Activated T-helper 2 cell treated with anti-CD3 and anti-CD28 coated beads, Interferon-gamma antibody, Interleukin-2, Interleukin-4, amounts not matched to agents 10 μg/mL and 5 μg/mL and 100 μg/mL, durations not matched to agents 14 hours and 24 hours and 36 hours (primary cell): ENCODE data around the gene PMAIP1. TPM values are rescaled to one million over a fixed set of nuclear protein-coding genes. Genes with fewer than 3 reads are reported as not detected.

Source experiments
- DNase-seq: peaks from one replicate; pipeline ENCODE4 v3.0.0; 2021; ENCODE audit warnings: low spot score
- H3K27ac Mint-ChIP-seq: one replicate; pipeline ENCODE4 v1.8.0; 2021; ENCODE audit warnings: mixed read lengths
- H3K27me3 Mint-ChIP-seq: one replicate; pipeline ENCODE4 v1.8.0; 2021; ENCODE audit warnings: low read depth, mixed read lengths
- H3K36me3 Mint-ChIP-seq: one replicate; pipeline ENCODE4 v1.8.0; 2021; ENCODE audit warnings: low read depth, mixed read lengths
- H3K4me1 Mint-ChIP-seq: one replicate; pipeline ENCODE4 v1.8.0; 2021; ENCODE audit warnings: low read depth, mixed read lengths
- H3K4me3 Mint-ChIP-seq: one replicate; pipeline ENCODE4 v1.8.0; 2021; ENCODE audit warnings: low read depth, mild to moderate bottlenecking, moderate library complexity, mixed read lengths
- H3K9me3 Mint-ChIP-seq: one replicate; pipeline ENCODE4 v1.8.0; 2021; ENCODE audit warnings: mixed read lengths
- intact Hi-C: fragments of 100-400 bp; cut with micrococcal nuclease; formaldehyde crosslinking; loops from one replicate; pipeline ENCODE4 v1.15.1; 2023
- total RNA-seq: library from RNA; stranded (reverse); gene quantifications from 2 replicates; pipeline ENCODE4 v1.2.3, GENCODE V29; 2022

PMAIP1 gene
- total RNA-seq, 1 donor from 2014 or later = 41.8 TPM

DNA sequence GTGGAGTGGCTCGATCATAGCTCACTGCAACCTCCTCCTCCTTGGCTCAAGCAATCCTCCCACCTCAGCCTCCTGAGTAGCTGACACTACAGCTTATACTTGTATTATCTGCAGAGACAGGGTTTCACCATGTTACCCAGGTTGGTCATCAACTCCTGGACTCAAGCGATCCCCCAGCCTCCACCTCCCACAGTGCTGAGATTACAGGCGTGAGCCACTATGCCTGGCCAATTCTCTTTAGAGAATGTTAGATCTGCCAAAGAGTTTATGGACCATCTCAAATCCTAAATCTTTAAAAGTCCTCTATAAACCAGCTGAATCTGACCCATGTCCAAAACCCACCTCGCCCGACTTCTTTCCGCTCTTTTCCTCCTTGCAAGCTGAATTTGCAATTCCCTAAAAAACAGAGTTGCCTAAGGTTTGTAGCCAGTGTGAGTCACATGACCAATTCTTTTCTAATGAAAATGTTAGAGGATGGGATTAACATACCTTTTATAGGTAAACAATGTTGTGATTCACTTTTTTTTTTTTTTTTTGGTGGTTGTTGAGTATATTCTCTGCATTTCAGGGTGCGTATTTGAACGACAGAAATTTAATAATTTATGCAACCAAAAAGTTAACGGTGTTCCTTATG is 2.4 kb upstream of the PMAIP1 start:
- Mint-ChIP-seq H3K4me1 (peaks cover 27% of the 10 kb centered on the region), H3K36me3 (peaks cover 26% of the 10 kb centered on the region), H3K9me3 (no peaks in the 10 kb centered on the region), H3K4me3 (no peak overlapping the region), H3K27ac (no peak overlapping the region), H3K27me3 (no peaks in the 10 kb centered on the region)
- intact Hi-C loops = no loop called here
- DNase-seq = no peak

- intact Hi-C loops = no loop called here
- no peak for DNase-seq
- H3K27ac Mint-ChIP-seq = no peak overlapping the region
- peak overlapping the region; percentile 96 for H3K4me3 Mint-ChIP-seq
- no peaks in the 10 kb centered on the region for H3K27me3 Mint-ChIP-seq
- H3K9me3 Mint-ChIP-seq = no peaks in the 10 kb centered on the region
- peaks cover 34% of the 10 kb centered on the region for H3K4me1 Mint-ChIP-seq
- peaks cover 33% of the 10 kb centered on the region for H3K36me3 Mint-ChIP-seq
Observed at GRCh38 chr18:59898093-59898492, 1.7 kb upstream of the PMAIP1 start.

DNA sequence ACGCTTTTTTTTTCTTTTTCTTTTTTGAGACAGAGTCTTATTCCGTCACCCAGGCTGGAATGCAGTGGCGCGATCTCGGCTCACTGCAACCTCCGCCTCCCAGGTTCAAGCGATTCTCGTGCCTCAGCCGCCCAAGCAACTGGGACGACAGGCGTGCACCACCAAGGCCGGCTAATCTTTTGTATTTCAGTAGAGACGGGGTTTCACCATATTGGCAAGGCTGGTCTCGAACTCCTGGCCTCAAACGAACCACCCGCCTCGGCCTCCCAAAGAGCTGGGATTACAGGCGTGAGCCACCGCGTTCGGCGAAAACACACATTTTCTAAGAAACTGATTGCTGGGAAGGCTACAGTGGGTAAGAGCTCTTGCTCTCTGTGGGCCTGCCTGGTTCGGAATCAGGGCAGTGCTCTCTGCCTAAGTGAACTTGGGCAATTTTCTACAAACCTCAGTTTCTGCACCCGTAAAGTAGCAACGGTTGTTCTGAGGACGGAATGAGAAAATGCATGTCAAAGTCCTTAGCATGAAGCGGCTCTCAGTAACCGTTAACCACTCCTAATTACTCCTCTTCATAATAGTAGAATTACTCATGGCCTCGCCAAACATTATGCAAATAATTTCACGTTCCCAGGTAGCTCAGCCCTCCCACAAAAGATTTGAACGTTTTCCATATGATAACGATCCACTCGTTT is 1.0 kb upstream of the PMAIP1 start:
- peaks cover 36% of the 10 kb centered on the region for H3K36me3 Mint-ChIP-seq
- peak overlapping the region; percentile 96 for H3K27ac Mint-ChIP-seq
- peak overlapping the region; percentile 96 for H3K4me3 Mint-ChIP-seq
- DNase-seq = no peak
- H3K4me1 Mint-ChIP-seq = peaks cover 36% of the 10 kb centered on the region
- H3K27me3 Mint-ChIP-seq = no peaks in the 10 kb centered on the region
- H3K9me3 Mint-ChIP-seq = no peaks in the 10 kb centered on the region
- intact Hi-C loops = loop anchor here (1.0 kb wide), 4 partner anchors 12 to 52 kb away; no protein-coding TSS in a partner anchor

DNA sequence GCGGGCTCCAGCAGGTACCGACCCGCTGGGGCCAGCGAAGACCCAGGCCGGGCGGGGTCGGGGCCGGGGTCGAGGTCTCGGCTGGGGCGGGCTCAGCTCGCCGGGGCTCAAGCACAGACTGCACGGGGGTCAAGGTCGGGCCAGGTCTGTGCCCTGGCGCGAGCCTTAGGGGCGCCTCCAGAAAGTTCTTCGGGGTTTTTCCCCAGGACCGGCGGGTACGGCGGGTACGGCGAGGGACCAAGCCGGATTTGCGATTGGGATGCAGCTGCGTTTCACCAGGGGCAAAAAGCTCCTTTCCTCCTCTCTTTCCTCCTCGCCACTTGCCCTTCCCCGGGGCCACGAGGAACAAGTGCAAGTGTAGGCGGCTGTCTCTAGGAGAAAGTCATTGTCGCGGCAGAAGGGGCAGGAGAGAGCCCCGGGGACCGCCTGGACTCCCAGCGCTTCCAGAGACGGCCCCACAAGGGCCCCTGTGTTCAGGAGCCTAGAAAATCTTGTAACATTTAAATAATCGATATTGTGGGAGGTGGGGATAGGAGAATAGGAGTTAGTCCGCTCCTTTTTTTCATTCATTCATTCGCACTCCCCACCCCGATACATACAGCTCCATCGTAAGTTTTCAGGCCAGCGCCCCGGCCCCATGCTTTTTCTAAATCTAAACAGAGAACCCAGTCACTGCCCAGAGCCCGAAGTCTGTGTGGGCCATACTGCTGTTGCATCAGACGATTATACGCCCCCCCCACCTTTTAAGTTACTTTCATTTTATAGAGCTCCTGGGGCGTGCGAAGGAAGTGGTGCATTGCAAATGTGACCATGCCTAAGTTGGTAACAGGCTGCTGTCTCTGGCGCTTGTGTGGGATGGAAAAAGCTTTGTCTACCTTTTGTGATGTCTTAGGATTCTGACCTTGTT is 679 bp downstream of the PMAIP1 start:
- Mint-ChIP-seq H3K4me1 (peaks cover 42% of the 10 kb centered on the region), H3K27me3 (no peaks in the 10 kb centered on the region), H3K36me3 (peaks cover 49% of the 10 kb centered on the region), H3K9me3 (no peaks in the 10 kb centered on the region), H3K4me3 (peak overlapping the region; percentile 95), H3K27ac (peak overlapping the region; percentile 95)
- peak; percentile 74 for DNase-seq
- intact Hi-C loops = loop anchor here (2.0 to 10.0 kb wide), 3 partner anchors 542 to 1296 kb away; partner anchors contain the start of gene LMAN1

GRCh38 chr18:59902131-59902992 is 2.6 kb downstream of the PMAIP1 start:
- Mint-ChIP-seq H3K9me3 (no peaks in the 10 kb centered on the region), H3K36me3 (peaks cover 49% of the 10 kb centered on the region), H3K4me1 (peaks cover 60% of the 10 kb centered on the region), H3K27me3 (no peaks in the 10 kb centered on the region), H3K4me3 (peak overlapping the region; percentile 95), H3K27ac (peak overlapping the region; percentile 95)
- intact Hi-C loops = loop anchor here (2.0 to 10.0 kb wide), 3 partner anchors 66 to 1298 kb away; no protein-coding TSS in a partner anchor
- DNase-seq = no peak

DNA sequence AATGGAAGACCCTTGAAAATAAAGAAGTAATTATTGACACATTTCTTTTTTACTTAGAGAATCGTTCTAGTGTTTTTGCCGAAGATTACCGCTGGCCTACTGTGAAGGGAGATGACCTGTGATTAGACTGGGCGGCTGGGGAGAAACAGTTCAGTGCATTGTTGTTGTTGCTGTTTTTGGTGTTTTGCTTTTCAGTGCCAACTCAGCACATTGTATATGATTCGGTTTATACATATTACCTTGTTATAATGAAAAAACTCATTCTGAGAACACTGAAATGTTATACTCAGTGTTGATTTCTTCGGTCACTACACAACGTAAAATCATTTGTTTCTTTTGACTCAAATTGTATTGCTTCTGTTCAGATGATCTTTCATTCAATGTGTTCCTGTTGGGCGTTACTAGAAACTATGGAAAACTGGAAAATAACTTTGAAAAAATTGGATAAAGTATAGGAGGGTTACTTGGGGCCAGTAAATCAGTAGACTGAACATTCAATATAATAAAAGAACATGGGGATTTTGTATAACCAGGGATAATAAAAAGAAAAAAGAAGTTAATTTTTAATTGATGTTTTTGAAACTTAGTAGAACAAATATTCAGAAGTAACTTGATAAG is 3.3 kb downstream of the PMAIP1 start:
- H3K4me3 Mint-ChIP-seq = peak overlapping the region; percentile 95
- intact Hi-C loops = loop anchor here (2.0 to 10.0 kb wide), 3 partner anchors 66 to 1298 kb away; no protein-coding TSS in a partner anchor
- H3K27me3 Mint-ChIP-seq = no peaks in the 10 kb centered on the region
- no peaks in the 10 kb centered on the region for H3K9me3 Mint-ChIP-seq
- DNase-seq = no peak
- H3K4me1 Mint-ChIP-seq = peaks cover 61% of the 10 kb centered on the region
- H3K36me3 Mint-ChIP-seq = peaks cover 49% of the 10 kb centered on the region
- H3K27ac Mint-ChIP-seq = peak overlapping the region; percentile 95

DNA sequence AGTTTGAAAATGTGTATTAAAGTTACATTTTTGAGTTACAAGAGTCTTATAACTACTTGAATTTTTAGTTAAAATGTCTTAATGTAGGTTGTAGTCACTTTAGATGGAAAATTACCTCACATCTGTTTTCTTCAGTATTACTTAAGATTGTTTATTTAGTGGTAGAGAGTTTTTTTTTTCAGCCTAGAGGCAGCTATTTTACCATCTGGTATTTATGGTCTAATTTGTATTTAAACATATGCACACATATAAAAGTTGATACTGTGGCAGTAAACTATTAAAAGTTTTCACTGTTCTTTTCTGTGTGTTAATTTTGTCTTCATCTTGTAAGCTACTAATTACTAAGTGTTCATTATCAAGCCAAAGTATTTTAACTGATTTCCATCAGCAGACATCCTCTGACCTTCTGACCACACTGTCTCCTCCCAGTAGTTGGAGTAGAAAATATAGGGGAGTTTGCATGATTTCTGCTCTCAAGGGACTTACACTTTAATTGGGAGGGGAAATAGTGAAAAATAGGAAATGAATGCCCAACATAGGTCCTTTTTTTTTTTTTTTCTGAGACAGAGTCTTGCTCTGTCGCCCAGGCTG is 4.3 kb downstream of the PMAIP1 start:
- peak overlapping the region; percentile 67 for H3K4me3 Mint-ChIP-seq
- no peaks in the 10 kb centered on the region for H3K9me3 Mint-ChIP-seq
- H3K27ac Mint-ChIP-seq = peak overlapping the region; percentile 93
- intact Hi-C loops = loop anchor here (1.0 to 10.0 kb wide), 4 partner anchors 17 to 1299 kb away; no protein-coding TSS in a partner anchor
- DNase-seq = no peak
- peaks cover 45% of the 10 kb centered on the region for H3K36me3 Mint-ChIP-seq
- H3K4me1 Mint-ChIP-seq = peaks cover 67% of the 10 kb centered on the region
- H3K27me3 Mint-ChIP-seq = no peaks in the 10 kb centered on the region

DNA sequence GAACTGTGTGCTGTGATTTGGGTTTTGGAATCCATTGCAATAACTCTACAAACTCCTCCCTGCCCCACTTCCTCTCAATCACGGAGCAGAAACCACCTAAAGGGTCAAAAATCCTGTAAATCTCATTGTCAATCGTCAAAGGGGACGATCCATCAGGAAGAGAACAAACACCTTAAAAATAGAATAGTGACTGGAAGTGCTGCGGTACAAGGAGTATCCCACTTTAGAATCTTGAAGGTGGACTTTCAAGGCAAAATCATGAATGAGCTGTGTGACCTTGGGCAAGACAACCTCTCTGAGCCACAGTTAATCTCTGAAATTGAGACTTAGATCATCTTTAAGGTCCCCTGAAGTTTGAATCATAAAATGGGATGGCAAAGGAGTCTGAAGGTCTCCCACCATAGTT is 5.9 kb downstream of the PMAIP1 start:
- intact Hi-C loops = loop anchor here (2.0 to 10.0 kb wide), 2 partner anchors 59 to 1301 kb away; no protein-coding TSS in a partner anchor
- H3K27ac Mint-ChIP-seq = peak overlapping the region; percentile 26
- peaks cover 40% of the 10 kb centered on the region for H3K36me3 Mint-ChIP-seq
- no peak overlapping the region for H3K4me3 Mint-ChIP-seq
- H3K4me1 Mint-ChIP-seq = peaks cover 67% of the 10 kb centered on the region
- no peaks in the 10 kb centered on the region for H3K27me3 Mint-ChIP-seq
- no peak for DNase-seq
- H3K9me3 Mint-ChIP-seq = no peaks in the 10 kb centered on the region

- peaks cover 67% of the 10 kb centered on the region for H3K4me1 Mint-ChIP-seq
- peak overlapping the region; percentile 32 for H3K4me3 Mint-ChIP-seq
- no peak for DNase-seq
- intact Hi-C loops = loop anchor here (2.0 to 10.0 kb wide), 2 partner anchors 59 to 1301 kb away; no protein-coding TSS in a partner anchor
- H3K36me3 Mint-ChIP-seq = peaks cover 35% of the 10 kb centered on the region
- peak overlapping the region; percentile 77 for H3K27ac Mint-ChIP-seq
- no peaks in the 10 kb centered on the region for H3K9me3 Mint-ChIP-seq
- H3K27me3 Mint-ChIP-seq = no peaks in the 10 kb centered on the region
Observed at GRCh38 chr18:59906203-59906602, 6.4 kb downstream of the PMAIP1 start.

DNA sequence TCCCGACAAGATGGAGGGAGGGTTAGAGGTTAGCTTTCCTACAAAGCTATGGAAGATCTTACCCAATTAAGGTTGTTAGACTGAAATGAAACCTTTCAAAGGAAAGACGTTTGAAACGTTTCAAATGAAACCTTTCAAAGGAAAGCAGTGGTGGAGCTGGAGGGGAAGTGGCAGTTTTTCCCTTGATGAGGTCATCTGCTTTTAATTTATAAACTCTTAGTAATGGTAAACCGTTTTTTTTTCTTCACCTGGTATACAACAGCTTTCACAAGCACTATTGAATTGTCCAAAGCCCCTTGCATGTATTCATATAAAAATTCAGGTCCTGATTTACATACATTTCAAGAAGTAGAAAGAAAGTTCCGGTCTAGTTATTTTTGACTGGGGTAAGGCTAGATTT is 7.4 kb downstream of the PMAIP1 start:
- peak overlapping the region; percentile 14 for H3K4me3 Mint-ChIP-seq
- peak overlapping the region; percentile 77 for H3K27ac Mint-ChIP-seq
- no peak for DNase-seq
- peaks cover 64% of the 10 kb centered on the region for H3K4me1 Mint-ChIP-seq
- no peaks in the 10 kb centered on the region for H3K9me3 Mint-ChIP-seq
- H3K36me3 Mint-ChIP-seq = peaks cover 25% of the 10 kb centered on the region
- intact Hi-C loops = loop anchor here (1.0 to 10.0 kb wide), 4 partner anchors 20 to 1302 kb away; no protein-coding TSS in a partner anchor
- H3K27me3 Mint-ChIP-seq = no peaks in the 10 kb centered on the region

DNA sequence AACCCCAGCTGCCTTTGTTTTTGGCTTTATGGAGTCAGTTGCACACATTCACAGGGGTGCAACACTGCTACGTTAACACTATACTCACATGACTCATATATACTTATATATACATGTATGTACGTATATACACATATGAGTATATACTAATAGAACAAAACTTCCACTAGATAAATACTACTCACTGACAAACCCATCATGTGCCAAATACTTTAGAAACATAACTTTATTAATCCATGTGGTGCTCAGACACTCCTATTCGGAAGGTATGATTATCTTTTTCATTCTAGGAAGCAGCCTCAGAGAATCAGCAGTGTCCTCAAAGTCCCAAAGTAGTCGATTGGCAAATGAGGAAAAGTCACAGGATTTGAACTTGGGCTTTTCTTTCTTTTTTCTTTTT is 7.9 kb downstream of the PMAIP1 start:
- H3K4me3 Mint-ChIP-seq = no peak overlapping the region
- DNase-seq = no peak
- no peaks in the 10 kb centered on the region for H3K27me3 Mint-ChIP-seq
- peaks cover 4% of the 10 kb centered on the region for H3K9me3 Mint-ChIP-seq
- peaks cover 59% of the 10 kb centered on the region for H3K4me1 Mint-ChIP-seq
- peak overlapping the region; percentile 77 for H3K27ac Mint-ChIP-seq
- peaks cover 23% of the 10 kb centered on the region for H3K36me3 Mint-ChIP-seq
- intact Hi-C loops = loop anchor here (1.0 to 10.0 kb wide), 4 partner anchors 20 to 1303 kb away; no protein-coding TSS in a partner anchor
